Fibroblast of lung (primary cell): ENCODE measurements around the gene MTA1.

ENCODE experiments used
- EZH2 ChIP-seq: IDR thresholded peaks from 2 replicates; pipeline ENCODE4 v1.5.1; 2012; ENCODE audit warnings: low read length, control low read depth, mild to moderate bottlenecking; ENCODE audit errors: missing control alignments
- TF ChIP-seq, protein P1 (sequence below), 2 donors: IDR thresholded peaks in 1 of 2; conservative IDR thresholded peaks in 1 of 2; 1 replicate in 1 of 2; 2 replicates in 1 of 2; pipeline ENCODE4 v1.5.1; 2011 to 2012; ENCODE audit warnings: low read length in 2 of 2, control low read depth in 1 of 2, inconsistent platforms in 1 of 2, low read depth in 1 of 2, mild to moderate bottlenecking in 1 of 2

DNA sequence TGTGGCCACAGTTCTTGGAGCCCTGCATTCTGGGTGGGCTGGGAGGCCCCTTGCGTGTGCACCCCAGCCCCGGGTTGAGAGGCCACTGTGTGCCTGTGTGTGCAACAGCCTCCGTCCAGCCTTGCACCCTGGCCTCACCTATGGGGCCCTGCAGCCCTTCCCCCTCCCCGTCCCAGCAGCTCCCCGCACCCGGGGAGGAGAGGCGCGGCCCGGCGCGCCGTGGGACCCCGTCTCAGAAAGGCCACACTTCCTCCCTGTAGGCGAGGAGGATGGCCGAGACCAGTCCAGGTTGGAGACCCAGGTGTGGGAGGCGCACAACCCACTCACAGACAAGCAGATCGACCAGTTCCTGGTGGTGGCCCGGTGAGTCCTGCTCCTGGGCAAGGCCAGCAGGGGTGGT lies 38.4 kb downstream of the MTA1 start:
- TF ChIP-seq, protein P1, sequence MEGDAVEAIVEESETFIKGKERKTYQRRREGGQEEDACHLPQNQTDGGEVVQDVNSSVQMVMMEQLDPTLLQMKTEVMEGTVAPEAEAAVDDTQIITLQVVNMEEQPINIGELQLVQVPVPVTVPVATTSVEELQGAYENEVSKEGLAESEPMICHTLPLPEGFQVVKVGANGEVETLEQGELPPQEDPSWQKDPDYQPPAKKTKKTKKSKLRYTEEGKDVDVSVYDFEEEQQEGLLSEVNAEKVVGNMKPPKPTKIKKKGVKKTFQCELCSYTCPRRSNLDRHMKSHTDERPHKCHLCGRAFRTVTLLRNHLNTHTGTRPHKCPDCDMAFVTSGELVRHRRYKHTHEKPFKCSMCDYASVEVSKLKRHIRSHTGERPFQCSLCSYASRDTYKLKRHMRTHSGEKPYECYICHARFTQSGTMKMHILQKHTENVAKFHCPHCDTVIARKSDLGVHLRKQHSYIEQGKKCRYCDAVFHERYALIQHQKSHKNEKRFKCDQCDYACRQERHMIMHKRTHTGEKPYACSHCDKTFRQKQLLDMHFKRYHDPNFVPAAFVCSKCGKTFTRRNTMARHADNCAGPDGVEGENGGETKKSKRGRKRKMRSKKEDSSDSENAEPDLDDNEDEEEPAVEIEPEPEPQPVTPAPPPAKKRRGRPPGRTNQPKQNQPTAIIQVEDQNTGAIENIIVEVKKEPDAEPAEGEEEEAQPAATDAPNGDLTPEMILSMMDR (conservative IDR thresholded peaks at IDR 0.05 in 1 of 2, IDR thresholded peaks at IDR 0.05 in 1 of 2; ENCODE audit: low read depth in 1 of 2, low read length in 2 of 2): no peak
- no peak for TF ChIP-seq EZH2
